ENCODE measurements around the gene EPB41L1.

Gene EPB41L1

DNA sequence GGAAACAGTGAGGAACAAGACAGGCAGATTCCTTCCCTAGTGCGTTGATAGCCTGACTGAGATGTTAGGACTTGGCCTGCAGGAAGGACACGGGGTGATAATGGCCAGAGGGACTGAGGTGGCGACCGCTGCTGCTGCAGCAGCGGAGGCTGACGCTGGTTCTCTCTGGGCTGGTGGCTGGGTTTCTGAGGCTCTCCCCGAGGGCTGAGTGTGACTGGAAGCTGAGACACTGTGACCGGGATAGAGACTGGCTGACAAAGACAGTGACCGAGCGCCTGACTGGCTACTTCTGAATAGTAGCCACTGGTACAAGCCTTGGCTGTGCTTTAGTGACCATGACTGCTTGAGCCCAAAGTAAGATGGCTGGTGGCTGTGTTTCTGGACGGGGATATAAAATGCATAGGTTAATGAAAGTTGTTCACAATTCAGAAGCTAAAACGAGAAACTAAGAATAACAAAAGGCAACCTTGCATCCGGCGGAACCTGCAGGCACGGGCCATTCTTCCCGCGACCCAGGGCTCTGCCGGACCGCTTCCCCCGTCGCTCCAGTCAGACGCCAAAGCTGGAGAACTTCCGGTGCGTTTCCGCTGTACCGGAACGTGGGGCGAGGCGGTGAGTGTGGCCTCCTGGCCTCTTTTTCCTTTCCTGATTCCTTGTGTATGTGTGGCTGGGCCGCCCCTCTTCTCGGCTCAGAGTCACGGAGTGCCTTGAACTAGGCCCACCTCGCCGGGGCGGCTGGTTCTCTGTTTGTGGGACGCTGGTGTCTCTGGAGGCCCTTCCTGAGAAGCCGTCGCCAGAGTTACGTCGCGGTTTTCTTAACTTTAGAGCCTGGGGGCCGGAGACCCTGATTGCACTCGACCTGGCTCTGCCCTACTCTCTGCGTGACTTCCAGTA lies 81.6 kb downstream of the EPB41L1 start, which contains the start of gene AAR2:
TSS of gene AAR2 (plus strand) at position 587 of the 894 bp plus-strand sequence. CDS start 3,391 bp downstream, outside the sequence.
- TF ChIP-seq GABPA (IDR thresholded peaks at IDR 0.05; ENCODE audit: low read depth) = peak; percentile 98
- 0 out of 2 replicates have a peak, but pooled peaks have one; percentile 22 for TF ChIP-seq SPI1 (IDR thresholded peaks at IDR 0.05; ENCODE audit: borderline replicate concordance, low read depth)
- TF ChIP-seq, protein P1, sequence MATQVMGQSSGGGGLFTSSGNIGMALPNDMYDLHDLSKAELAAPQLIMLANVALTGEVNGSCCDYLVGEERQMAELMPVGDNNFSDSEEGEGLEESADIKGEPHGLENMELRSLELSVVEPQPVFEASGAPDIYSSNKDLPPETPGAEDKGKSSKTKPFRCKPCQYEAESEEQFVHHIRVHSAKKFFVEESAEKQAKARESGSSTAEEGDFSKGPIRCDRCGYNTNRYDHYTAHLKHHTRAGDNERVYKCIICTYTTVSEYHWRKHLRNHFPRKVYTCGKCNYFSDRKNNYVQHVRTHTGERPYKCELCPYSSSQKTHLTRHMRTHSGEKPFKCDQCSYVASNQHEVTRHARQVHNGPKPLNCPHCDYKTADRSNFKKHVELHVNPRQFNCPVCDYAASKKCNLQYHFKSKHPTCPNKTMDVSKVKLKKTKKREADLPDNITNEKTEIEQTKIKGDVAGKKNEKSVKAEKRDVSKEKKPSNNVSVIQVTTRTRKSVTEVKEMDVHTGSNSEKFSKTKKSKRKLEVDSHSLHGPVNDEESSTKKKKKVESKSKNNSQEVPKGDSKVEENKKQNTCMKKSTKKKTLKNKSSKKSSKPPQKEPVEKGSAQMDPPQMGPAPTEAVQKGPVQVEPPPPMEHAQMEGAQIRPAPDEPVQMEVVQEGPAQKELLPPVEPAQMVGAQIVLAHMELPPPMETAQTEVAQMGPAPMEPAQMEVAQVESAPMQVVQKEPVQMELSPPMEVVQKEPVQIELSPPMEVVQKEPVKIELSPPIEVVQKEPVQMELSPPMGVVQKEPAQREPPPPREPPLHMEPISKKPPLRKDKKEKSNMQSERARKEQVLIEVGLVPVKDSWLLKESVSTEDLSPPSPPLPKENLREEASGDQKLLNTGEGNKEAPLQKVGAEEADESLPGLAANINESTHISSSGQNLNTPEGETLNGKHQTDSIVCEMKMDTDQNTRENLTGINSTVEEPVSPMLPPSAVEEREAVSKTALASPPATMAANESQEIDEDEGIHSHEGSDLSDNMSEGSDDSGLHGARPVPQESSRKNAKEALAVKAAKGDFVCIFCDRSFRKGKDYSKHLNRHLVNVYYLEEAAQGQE (IDR thresholded peaks at IDR 0.05; ENCODE audit: insufficient replicate concordance, low read depth) = peak; percentile 61
- no peak for TF ChIP-seq CTCF (IDR thresholded peaks at IDR 0.05; ENCODE audit: insufficient read depth, low read length)
- TF ChIP-seq POLR2AphosphoS5 (IDR thresholded peaks at IDR 0.05; ENCODE audit: low read depth) = peak; percentile 90

DNA sequence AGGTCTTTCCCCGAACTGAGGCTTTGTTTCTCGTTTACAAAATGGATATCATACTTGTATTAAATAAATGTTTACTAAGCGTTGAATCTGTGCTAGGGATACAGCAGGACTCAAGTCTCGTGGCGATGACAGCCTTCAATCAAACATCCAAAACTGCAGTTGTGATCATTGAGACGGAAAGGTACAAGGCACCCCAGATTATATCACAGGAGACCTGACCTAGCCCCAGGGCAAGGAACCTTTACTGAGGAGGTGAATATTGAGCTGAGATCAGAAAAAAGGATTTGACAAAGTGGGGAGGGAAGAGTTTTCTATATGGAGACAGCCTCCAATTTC lies 82.2 kb downstream of the EPB41L1 start:
- no peaks in the 10 kb centered on the region for H3K27me3 ChIP-seq (ENCODE audit: insufficient read depth, poor library complexity, severe bottlenecking)
- no peak for TF ChIP-seq GABPA (IDR thresholded peaks at IDR 0.05; ENCODE audit: low read depth)
- TF ChIP-seq SPI1 (IDR thresholded peaks at IDR 0.05; ENCODE audit: borderline replicate concordance, low read depth) = no peak
- TF ChIP-seq POLR2AphosphoS5 (IDR thresholded peaks at IDR 0.05; ENCODE audit: low read depth) = no peak
- TF ChIP-seq, protein P1 (IDR thresholded peaks at IDR 0.05; ENCODE audit: insufficient replicate concordance, low read depth) = no peak
- no peak for TF ChIP-seq CTCF (IDR thresholded peaks at IDR 0.05; ENCODE audit: insufficient read depth, low read length)
- peak overlapping the region; percentile 79 for H3K27ac ChIP-seq (replicated peaks)
- no peak for DNase-seq (ENCODE audit: low read depth in 1 of 2, low spot score in 1 of 2)
- peak overlapping the region; percentile 76 for H3K4me3 ChIP-seq (replicated peaks; ENCODE audit: insufficient read depth, low read length)

More for the DNA sequence above, 81.6 kb downstream of the EPB41L1 start, which contains the start of gene AAR2:
- H3K27me3 ChIP-seq (ENCODE audit: insufficient read depth, poor library complexity, severe bottlenecking) = no peaks in the 10 kb centered on the region
- peak; percentile 71 to 82 for DNase-seq (ENCODE audit: low read depth in 1 of 2, low spot score in 1 of 2)
- peak within 1 kb of the TSS; percentile 79 for H3K27ac ChIP-seq (replicated peaks)
- H3K4me3 ChIP-seq (replicated peaks; ENCODE audit: insufficient read depth, low read length) = peak within 1 kb of the TSS; percentile 76

DNA sequence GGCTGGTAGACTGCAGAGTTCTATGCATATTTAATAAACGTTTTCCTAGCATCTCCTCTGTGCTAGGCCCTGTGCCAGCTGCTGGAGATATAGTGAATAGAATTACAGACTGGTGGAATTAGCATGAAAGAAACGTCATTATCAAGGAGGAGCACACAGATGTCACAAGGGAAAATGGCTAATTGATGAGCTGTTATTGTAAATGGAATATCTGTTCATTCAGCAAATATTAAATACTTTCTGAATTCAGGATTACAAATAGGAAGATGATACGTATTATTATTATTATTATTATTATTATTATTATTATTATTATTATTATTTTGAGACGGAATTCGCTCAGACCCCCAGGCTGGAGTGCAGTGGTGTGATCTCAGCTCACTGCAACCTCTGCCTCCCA lies 82.9 kb downstream of the EPB41L1 start:
- Histone ChIP-seq H3K27ac (replicated peaks) (no peak overlapping the region), H3K4me3 (replicated peaks; ENCODE audit: insufficient read depth, low read length) (peak overlapping the region; percentile 76), H3K27me3 (ENCODE audit: insufficient read depth, poor library complexity, severe bottlenecking) (no peaks in the 10 kb centered on the region)
- TF ChIP-seq GABPA (IDR thresholded peaks at IDR 0.05; ENCODE audit: low read depth) (no peak), CTCF (IDR thresholded peaks at IDR 0.05; ENCODE audit: insufficient read depth, low read length) (no peak), SPI1 (IDR thresholded peaks at IDR 0.05; ENCODE audit: borderline replicate concordance, low read depth) (no peak), POLR2AphosphoS5 (IDR thresholded peaks at IDR 0.05; ENCODE audit: low read depth) (no peak)
- TF ChIP-seq, protein P1 (IDR thresholded peaks at IDR 0.05; ENCODE audit: insufficient replicate concordance, low read depth) = no peak
- DNase-seq (ENCODE audit: low read depth in 1 of 2, low spot score in 1 of 2) = no peak

Measured in HL-60 (cell line).